ENCODE measurements around the gene IL17RD.

The IL17RD gene

GRCh38 chr3:57135964-57136719 is 29.0 kb downstream of the IL17RD start:
- no peak for DNase-seq (ENCODE audit: low read depth in 2 of 2)
- no peak for TF ChIP-seq CTCF (IDR thresholded peaks at IDR 0.05; ENCODE audit: low read depth, low read length)
- H3K4me3 ChIP-seq (replicated peaks in 1 of 2; ENCODE audit: low read depth in 2 of 2, low read length in 2 of 2), result no peak overlapping the region

GRCh38 chr3:57133157-57133556 is 32.0 kb downstream of the IL17RD start:
- no peak for DNase-seq (ENCODE audit: low read depth in 2 of 2)
- no peak for TF ChIP-seq CTCF (IDR thresholded peaks at IDR 0.05; ENCODE audit: low read depth, low read length)
- no peak overlapping the region for H3K4me3 ChIP-seq (replicated peaks in 1 of 2; ENCODE audit: low read depth in 2 of 2, low read length in 2 of 2)

DNA sequence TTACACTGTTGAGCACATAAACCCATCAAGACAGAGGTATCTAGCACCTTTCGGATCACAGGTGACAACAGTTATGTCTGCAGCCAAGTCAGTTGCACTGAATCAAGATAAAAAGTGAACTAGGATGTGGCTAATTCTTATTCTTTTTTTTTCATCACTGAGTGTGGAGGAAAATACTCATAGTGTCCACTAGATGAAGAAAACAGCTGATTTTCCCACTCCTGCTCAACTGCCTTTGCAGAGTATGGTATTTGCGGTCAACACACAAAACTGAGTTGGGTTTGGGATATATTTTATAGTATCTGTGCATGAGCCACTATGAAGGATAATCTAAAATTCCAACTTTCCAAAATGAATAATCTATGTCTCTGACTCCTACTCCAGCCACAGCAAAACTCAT is 32.5 kb downstream of the IL17RD start:
- no peak overlapping the region for H3K4me3 ChIP-seq (replicated peaks in 1 of 2; ENCODE audit: low read depth in 2 of 2, low read length in 2 of 2)
- no peak for DNase-seq (ENCODE audit: low read depth in 2 of 2)
- no peak for TF ChIP-seq CTCF (IDR thresholded peaks at IDR 0.05; ENCODE audit: low read depth, low read length)

DNA sequence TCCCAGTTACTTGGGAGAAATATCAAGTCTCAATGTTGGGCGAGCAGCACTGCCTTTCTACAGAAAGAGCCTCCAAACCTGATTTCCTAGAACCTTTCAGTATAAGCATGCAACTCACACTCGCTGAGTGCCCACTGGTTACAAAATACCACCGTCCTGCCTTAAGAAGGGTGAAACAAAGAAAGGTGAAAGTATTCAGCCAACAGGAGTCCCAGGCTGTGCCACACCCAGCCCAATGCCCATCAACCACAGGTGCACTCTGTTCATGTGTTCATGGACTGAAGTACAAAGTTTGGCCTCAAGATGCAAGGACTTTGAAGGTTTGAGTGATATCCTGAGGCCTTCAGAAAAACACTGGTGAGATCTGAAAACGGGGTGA is 34.0 kb downstream of the IL17RD start:
- no peak for TF ChIP-seq CTCF (IDR thresholded peaks at IDR 0.05; ENCODE audit: low read depth, low read length)
- no peak for DNase-seq (ENCODE audit: low read depth in 2 of 2)
- no peak overlapping the region for H3K4me3 ChIP-seq (replicated peaks in 1 of 2; ENCODE audit: low read depth in 2 of 2, low read length in 2 of 2)

DNA sequence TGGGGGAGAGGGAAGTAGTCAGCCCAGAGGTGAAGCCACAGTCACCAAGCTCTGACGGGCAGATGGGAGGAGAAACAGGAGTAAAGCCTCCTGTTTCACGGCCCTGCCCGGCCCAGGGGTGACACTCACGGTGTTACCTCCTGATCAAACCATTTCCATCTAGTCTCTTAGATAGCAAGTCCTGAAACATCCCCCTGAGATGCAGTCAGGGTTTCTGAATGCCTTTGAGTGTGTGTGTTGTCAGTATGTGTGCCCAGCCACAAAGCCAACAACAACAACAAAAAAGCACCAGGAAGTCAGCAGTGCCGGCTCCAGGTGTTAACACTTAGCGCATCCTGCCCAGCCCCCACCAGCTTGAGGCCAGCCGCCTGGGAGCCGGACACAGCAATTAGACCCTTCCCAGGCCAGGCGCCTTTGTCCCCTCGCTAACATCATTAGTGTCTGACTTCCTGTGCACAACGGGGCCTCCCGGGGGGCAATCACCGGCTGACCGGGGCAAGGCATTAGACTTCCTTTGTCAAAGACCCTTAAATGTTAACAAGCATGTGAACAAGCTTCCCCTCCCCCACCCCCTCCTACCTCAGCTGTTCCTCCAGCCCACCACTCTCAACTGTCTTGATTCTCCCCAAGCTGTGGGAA is 34.5 kb downstream of the IL17RD start:
- TF ChIP-seq CTCF (IDR thresholded peaks at IDR 0.05; ENCODE audit: low read depth, low read length), result no peak
- H3K4me3 ChIP-seq (replicated peaks in 1 of 2; ENCODE audit: low read depth in 2 of 2, low read length in 2 of 2), result no peak overlapping the region
- peak in 1 of 2 donors; percentile 25 for DNase-seq (ENCODE audit: low read depth in 2 of 2)

GRCh38 chr3:57128826-57129667 is 36.1 kb downstream of the IL17RD start:
- no peak for DNase-seq (ENCODE audit: low read depth in 2 of 2)
- TF ChIP-seq CTCF (IDR thresholded peaks at IDR 0.05; ENCODE audit: low read depth, low read length), result no peak
- H3K4me3 ChIP-seq (replicated peaks in 1 of 2; ENCODE audit: low read depth in 2 of 2, low read length in 2 of 2), result no peak overlapping the region
